Tibial nerve (tissue), 4 donors: Measurements from ENCODE around the gene TMEM131L.

Source experiments
- CTCF ChIP-seq, 5 experiments: fragments of 200-600 bp in 3 of 5; fragments of 450-650 bp in 2 of 5; sonication (generic) in 3 of 5; IDR thresholded peaks; one replicate each; pipeline ENCODE4 v1.5.1; 2016 to 2019; ENCODE audit warnings: antibody characterized with exemption in 5 of 5, mild to moderate bottlenecking in 3 of 5, moderate library complexity in 2 of 5
- EP300 ChIP-seq, 2 donors: sonication (generic); formaldehyde crosslinking; IDR thresholded peaks; one replicate each; pipeline ENCODE4 v1.6.1; 2017; ENCODE audit warnings: antibody characterized with exemption in 2 of 2, mild to moderate bottlenecking in 1 of 2
- POLR2A ChIP-seq, 2 donors: fragments of 450-650 bp; IDR thresholded peaks; one replicate each; pipeline ENCODE4 v1.6.1; 2017; ENCODE audit warnings: antibody characterized with exemption in 2 of 2, mild to moderate bottlenecking in 2 of 2, moderate library complexity in 2 of 2

GRCh38 chr4:153542834-153543233 is 76.7 kb downstream of the TMEM131L start:
- TF ChIP-seq CTCF (IDR thresholded peaks at IDR 0.05) (no peak), EP300 (IDR thresholded peaks at IDR 0.05) (no peak), POLR2A (IDR thresholded peaks at IDR 0.05) (no peak)
